Measurements from ENCODE around the gene RSRC1. TPM values are rescaled to one million over a fixed set of nuclear protein-coding genes. Genes with fewer than 3 reads are reported as not detected.

Gene RSRC1
- total RNA-seq, 5 donors from 2014 or later (not counting 1 experiment from before 2014, with no cell fraction given): 29.9 to 35.0 (median 31.1) TPM

DNA sequence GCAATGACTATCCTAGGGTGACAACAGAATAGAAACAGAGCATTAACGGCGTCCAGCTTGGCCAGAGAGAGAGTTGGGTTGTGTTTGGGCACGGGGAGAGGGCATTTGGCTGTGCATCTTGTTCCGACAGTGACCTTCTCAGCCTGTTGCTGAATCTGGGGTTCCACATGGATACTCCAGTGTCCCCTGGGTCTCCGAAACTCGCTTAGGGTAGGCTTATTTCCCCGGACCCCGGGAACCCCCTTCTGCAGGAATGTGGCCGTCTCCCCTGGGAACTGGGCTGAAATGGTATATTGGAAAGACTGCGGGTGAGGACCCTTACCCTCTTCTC, 11.6 kb upstream of the RSRC1 start:
- Mint-ChIP-seq H3K36me3 (no peaks in the 10 kb centered on the region), H3K9me3 (peaks cover 0 to 14% (median 2%) of the 10 kb centered on the region in 3 donors), H3K27me3 (peaks cover 80 to 93% of the 10 kb centered on the region in 2 donors), H3K4me1 (peaks cover 19 to 31% (median 26%) of the 10 kb centered on the region in 3 donors), H3K4me3 (peak overlapping the region; percentile 82 to 91 (median 86)), H3K27ac (peak overlapping the region in 1 of 2 donors; percentile 85)
- Histone ChIP-seq H3K9me3 (no peaks in the 10 kb centered on the region), H3K36me3 (ENCODE audit: control insufficient read depth in 2 of 2, extremely low read depth in 1 of 2, insufficient read depth in 1 of 2, low read length in 1 of 2) (no peaks in the 10 kb centered on the region), H3K27me3 (replicated peaks in 1 of 2; ENCODE audit: control insufficient read depth in 2 of 2, extremely low read depth in 1 of 2, insufficient read depth in 2 of 2, low read length in 1 of 2) (peaks cover 58 to 61% of the 10 kb centered on the region in 2 experiments), H3K4me1 (ENCODE audit: control insufficient read depth in 1 of 2, extremely low read depth in 1 of 2, insufficient read depth in 2 of 2, low read length in 2 of 2) (peaks cover 6 to 31% of the 10 kb centered on the region in 2 experiments), H3K27ac (ENCODE audit: low read length) (no peak overlapping the region), H3K4me3 (ENCODE audit: control insufficient read depth in 1 of 2, extremely low read depth in 1 of 2, low read length in 1 of 2) (peak overlapping the region; percentile 54 to 63)
- ATAC-seq (replicated peaks in 1 of 4) (peak in 1 of 4 experiments; percentile 12), DNase-seq (no peak)
- 7% methylated on average over 6 of the region's 10 CpGs for WGBS (ENCODE audit: insufficient coverage)
- CTCF ChIA-PET: no interaction called here
- POLR2A ChIA-PET: no interaction called here

DNA sequence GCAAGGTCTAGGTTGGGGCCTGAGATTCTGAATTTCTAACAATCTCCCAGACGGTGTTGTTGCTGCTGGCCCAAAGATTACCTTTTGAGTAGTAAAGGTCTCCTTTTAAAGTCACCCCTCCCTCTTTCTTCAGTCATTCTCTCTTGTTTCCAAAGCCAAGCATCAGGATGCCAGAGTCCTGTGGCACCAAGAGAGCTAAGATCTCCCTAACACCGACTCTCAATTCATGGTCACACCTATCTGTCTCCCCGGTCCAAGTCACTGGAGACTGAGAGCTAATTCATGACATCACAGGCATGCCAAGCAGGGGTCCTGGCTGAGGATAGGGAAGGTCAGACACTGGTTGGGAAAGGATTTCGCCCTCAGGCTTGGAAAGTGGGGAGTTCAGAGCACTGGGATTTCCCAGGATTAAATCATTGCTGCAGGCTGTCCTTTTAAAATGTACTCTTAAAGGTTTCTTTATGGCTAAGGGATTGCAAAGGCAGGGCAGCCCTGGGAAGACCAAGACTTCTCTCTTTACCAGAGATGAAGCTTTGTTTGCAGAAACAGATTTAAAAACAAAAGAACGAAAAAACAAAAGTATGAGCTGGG, 11.0 kb upstream of the RSRC1 start:
- no peaks in the 10 kb centered on the region for H3K9me3 ChIP-seq
- H3K4me1 Mint-ChIP-seq: peaks cover 24 to 38% (median 32%) of the 10 kb centered on the region in 3 donors
- peak overlapping the region in 1 of 3 donors; percentile 91 for H3K4me3 Mint-ChIP-seq
- WGBS (ENCODE audit: insufficient coverage): 0% methylated on average over 2 of the region's 5 CpGs
- H3K27ac Mint-ChIP-seq: peak overlapping the region in 1 of 2 donors; percentile 36
- DNase-seq: no peak
- CTCF ChIA-PET: interaction anchor here in 1 of 2 donors (1.2 kb wide), 1 partner anchor 11 kb away, joined by 4 read pairs; the partner anchor contains the start of gene RSRC1
- peaks cover 53 to 66% of the 10 kb centered on the region in 2 experiments for H3K27me3 ChIP-seq (replicated peaks in 1 of 2; ENCODE audit: control insufficient read depth in 2 of 2, extremely low read depth in 1 of 2, insufficient read depth in 2 of 2, low read length in 1 of 2)
- POLR2A ChIA-PET: no interaction called here
- H3K36me3 ChIP-seq (ENCODE audit: control insufficient read depth in 2 of 2, extremely low read depth in 1 of 2, insufficient read depth in 1 of 2, low read length in 1 of 2): no peaks in the 10 kb centered on the region
- peaks cover 6 to 37% of the 10 kb centered on the region in 2 experiments for H3K4me1 ChIP-seq (ENCODE audit: control insufficient read depth in 1 of 2, extremely low read depth in 1 of 2, insufficient read depth in 2 of 2, low read length in 2 of 2)
- peaks cover 0 to 14% (median 0%) of the 10 kb centered on the region in 3 donors for H3K9me3 Mint-ChIP-seq
- peak overlapping the region in 1 of 2 donors; percentile 63 for H3K4me3 ChIP-seq (ENCODE audit: control insufficient read depth in 1 of 2, extremely low read depth in 1 of 2, low read length in 1 of 2)
- H3K27ac ChIP-seq (ENCODE audit: low read length): no peak overlapping the region
- peaks cover 80 to 93% of the 10 kb centered on the region in 2 donors for H3K27me3 Mint-ChIP-seq
- ATAC-seq (replicated peaks in 1 of 4): no peak
- no peaks in the 10 kb centered on the region for H3K36me3 Mint-ChIP-seq

DNA sequence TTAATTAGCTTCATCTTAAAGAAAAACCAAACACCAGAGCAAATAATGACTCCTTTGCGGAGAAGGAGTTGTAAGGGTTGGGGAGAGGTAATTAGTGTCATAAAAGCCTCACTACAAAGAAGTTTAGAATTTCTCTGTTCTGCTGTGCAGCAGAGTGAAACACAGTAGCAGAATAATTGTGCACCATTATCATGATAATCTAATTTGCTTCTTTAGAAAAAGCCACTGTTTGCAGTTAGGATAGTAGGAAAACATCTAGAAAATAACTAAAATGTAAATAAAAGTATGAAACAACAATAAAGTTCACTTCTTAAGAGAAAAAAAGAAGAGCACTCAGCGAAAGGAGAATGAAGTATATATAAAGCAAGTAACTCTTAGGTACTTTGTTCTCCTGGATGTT, 9.2 kb upstream of the RSRC1 start:
- Histone ChIP-seq H3K4me3 (ENCODE audit: control insufficient read depth in 1 of 2, extremely low read depth in 1 of 2, low read length in 1 of 2) (no peak overlapping the region), H3K9me3 (no peaks in the 10 kb centered on the region), H3K27me3 (replicated peaks in 1 of 2; ENCODE audit: control insufficient read depth in 2 of 2, extremely low read depth in 1 of 2, insufficient read depth in 2 of 2, low read length in 1 of 2) (peaks cover 53 to 61% of the 10 kb centered on the region in 2 experiments), H3K36me3 (ENCODE audit: control insufficient read depth in 2 of 2, extremely low read depth in 1 of 2, insufficient read depth in 1 of 2, low read length in 1 of 2) (no peaks in the 10 kb centered on the region), H3K27ac (ENCODE audit: low read length) (no peak overlapping the region), H3K4me1 (ENCODE audit: control insufficient read depth in 1 of 2, extremely low read depth in 1 of 2, insufficient read depth in 2 of 2, low read length in 2 of 2) (peaks cover 12 to 41% of the 10 kb centered on the region in 2 experiments)
- no peak overlapping the region for H3K4me3 Mint-ChIP-seq
- peaks cover 86 to 91% of the 10 kb centered on the region in 2 donors for H3K27me3 Mint-ChIP-seq
- POLR2A ChIA-PET: interaction anchor here in 1 of 2 donors (0.8 kb wide), 1 partner anchor 8 kb away, joined by 4 read pairs; no protein-coding TSS in a partner anchor
- no peak overlapping the region for H3K27ac Mint-ChIP-seq
- CTCF ChIA-PET: no interaction called here
- DNase-seq (no peak), ATAC-seq (replicated peaks in 1 of 4) (no peak)
- H3K36me3 Mint-ChIP-seq: no peaks in the 10 kb centered on the region
- H3K9me3 Mint-ChIP-seq: peaks cover 0 to 14% (median 0%) of the 10 kb centered on the region in 3 donors
- peaks cover 34 to 45% (median 43%) of the 10 kb centered on the region in 3 donors for H3K4me1 Mint-ChIP-seq
- WGBS (ENCODE audit: insufficient coverage): no CpG with 5 or more reads among the region's 2 CpGs

DNA sequence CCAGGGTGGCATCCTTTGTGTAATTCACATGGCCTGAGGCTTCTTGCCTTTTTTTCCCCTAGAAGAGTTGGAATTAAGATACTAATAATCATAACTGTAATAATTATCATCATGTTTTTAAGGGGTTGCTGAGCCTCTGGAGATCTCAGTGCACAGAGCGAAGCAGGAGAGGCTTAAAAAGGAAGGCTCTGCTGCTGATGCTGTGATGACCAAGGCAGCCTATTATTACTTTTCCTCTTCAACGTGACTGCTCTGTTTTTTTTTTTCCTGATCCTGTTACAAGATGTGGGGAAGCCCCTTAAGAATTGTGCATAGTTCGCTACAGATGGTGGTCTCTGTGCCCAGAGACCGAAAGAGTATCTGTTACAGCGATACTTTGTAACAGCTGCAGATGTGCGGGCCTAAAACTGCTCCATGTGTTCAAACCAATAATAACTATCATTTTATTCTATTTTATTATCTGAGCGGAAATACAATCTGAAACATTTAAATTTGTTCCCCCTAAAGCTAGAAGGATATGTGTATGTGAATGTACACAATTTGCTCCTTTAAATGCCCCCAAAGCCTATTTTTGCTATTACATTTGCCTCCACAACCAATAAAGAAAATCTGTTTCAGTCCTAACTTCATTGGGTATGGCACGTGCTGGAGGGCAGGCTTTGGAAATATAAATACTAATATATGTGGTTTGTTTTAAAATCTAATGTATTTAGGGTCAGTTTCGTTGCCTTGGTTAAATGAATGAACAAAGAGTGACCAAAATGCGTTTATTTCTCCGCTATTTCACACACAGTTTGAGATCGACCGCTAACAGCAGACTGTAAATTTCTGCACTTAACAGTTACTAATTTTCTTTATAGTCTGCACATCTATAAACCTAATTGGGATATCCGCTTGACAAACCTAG, 8.3 kb upstream of the RSRC1 start:
- no peak overlapping the region for H3K4me3 Mint-ChIP-seq
- Histone ChIP-seq H3K36me3 (ENCODE audit: control insufficient read depth in 2 of 2, extremely low read depth in 1 of 2, insufficient read depth in 1 of 2, low read length in 1 of 2) (no peaks in the 10 kb centered on the region), H3K27me3 (replicated peaks in 1 of 2; ENCODE audit: control insufficient read depth in 2 of 2, extremely low read depth in 1 of 2, insufficient read depth in 2 of 2, low read length in 1 of 2) (peaks cover 49 to 65% of the 10 kb centered on the region in 2 experiments), H3K9me3 (no peaks in the 10 kb centered on the region), H3K4me1 (ENCODE audit: control insufficient read depth in 1 of 2, extremely low read depth in 1 of 2, insufficient read depth in 2 of 2, low read length in 2 of 2) (peaks cover 12 to 49% of the 10 kb centered on the region in 2 experiments), H3K27ac (ENCODE audit: low read length) (no peak overlapping the region), H3K4me3 (ENCODE audit: control insufficient read depth in 1 of 2, extremely low read depth in 1 of 2, low read length in 1 of 2) (no peak overlapping the region)
- POLR2A ChIA-PET: no interaction called here
- CTCF ChIA-PET: interaction anchor here in 1 of 2 donors (0.6 kb wide), 1 partner anchor 17 kb away, joined by 3 read pairs; no protein-coding TSS in a partner anchor
- H3K9me3 Mint-ChIP-seq: peaks cover 0 to 10% (median 0%) of the 10 kb centered on the region in 3 donors
- DNase-seq: no peak
- peaks cover 40 to 52% (median 48%) of the 10 kb centered on the region in 3 donors for H3K4me1 Mint-ChIP-seq
- H3K27ac Mint-ChIP-seq: peak overlapping the region in 1 of 2 donors; percentile 15
- no peaks in the 10 kb centered on the region for H3K36me3 Mint-ChIP-seq
- no peak for ATAC-seq (replicated peaks in 1 of 4)
- WGBS (ENCODE audit: insufficient coverage): 42% methylated on average over 4 of the region's 14 CpGs
- peaks cover 86 to 90% of the 10 kb centered on the region in 2 donors for H3K27me3 Mint-ChIP-seq

DNA sequence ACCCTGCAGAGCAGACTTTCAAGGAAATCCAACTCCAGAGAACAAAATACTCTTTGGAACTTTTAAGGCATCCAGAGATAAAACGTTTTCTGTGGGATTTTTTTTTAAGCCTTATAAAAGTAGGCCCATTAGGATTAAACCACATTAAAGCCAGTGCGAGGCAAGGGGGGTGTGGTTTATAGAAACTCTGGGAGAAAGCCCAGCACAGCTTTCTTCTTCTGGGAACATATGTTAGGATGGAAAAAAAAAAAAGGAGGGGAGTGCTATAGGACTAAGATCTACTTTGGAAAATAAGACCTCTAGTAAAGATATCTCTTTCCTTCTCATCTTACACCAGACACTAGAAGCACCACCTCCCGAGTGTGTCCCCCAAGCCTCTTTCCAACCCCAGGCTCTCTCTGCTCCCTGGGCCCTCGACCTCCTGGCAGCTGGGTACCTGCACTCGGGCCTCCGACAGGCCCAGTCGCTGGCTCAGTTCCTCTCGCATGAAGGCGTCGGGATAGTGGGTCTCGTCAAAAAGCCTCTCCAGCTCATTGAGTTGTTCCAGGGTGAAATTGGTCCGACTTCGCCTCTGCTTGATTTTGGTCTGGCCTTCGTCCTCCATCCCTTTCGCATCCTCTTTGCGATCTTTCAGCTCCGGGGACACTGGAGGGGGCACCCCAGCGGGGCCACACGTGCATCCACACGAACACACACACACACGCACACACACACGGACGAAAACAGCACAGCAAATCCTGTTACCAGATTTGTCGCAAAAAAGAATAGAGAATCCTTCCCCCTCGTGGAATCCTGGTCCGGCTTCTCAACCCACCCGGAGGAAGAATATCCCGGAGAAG, 7.4 kb upstream of the RSRC1 start:
- Histone ChIP-seq H3K4me3 (ENCODE audit: control insufficient read depth in 1 of 2, extremely low read depth in 1 of 2, low read length in 1 of 2) (peak overlapping the region in 1 of 2 donors; percentile 35), H3K27me3 (replicated peaks in 1 of 2; ENCODE audit: control insufficient read depth in 2 of 2, extremely low read depth in 1 of 2, insufficient read depth in 2 of 2, low read length in 1 of 2) (peaks cover 53 to 72% of the 10 kb centered on the region in 2 experiments), H3K9me3 (no peaks in the 10 kb centered on the region), H3K4me1 (ENCODE audit: control insufficient read depth in 1 of 2, extremely low read depth in 1 of 2, insufficient read depth in 2 of 2, low read length in 2 of 2) (peaks cover 13 to 57% of the 10 kb centered on the region in 2 experiments), H3K27ac (ENCODE audit: low read length) (no peak overlapping the region), H3K36me3 (ENCODE audit: control insufficient read depth in 2 of 2, extremely low read depth in 1 of 2, insufficient read depth in 1 of 2, low read length in 1 of 2) (no peaks in the 10 kb centered on the region)
- Mint-ChIP-seq H3K27ac (peak overlapping the region in 1 of 2 donors; percentile 77), H3K4me1 (peaks cover 48 to 55% (median 54%) of the 10 kb centered on the region in 3 donors), H3K36me3 (no peaks in the 10 kb centered on the region), H3K27me3 (peaks cover 86 to 90% of the 10 kb centered on the region in 2 donors), H3K4me3 (peak overlapping the region in 1 of 3 donors; percentile 86), H3K9me3 (peaks cover 0 to 5% (median 0%) of the 10 kb centered on the region in 3 donors)
- no peak for ATAC-seq (replicated peaks in 1 of 4)
- DNase-seq: no peak
- ChIA-PET POLR2A (no interaction called here), CTCF (interaction anchor here in 1 of 2 donors (0.6 kb wide), 2 partner anchors 18 to 90 kb away, joined by 3 read pairs; no protein-coding TSS in a partner anchor)
- WGBS (ENCODE audit: insufficient coverage): 27% methylated on average over 23 of the region's 28 CpGs

Measured in T-cell (primary cell).